K562 (cell line): Measurements from ENCODE around the gene ADIPOR1. TPM values are rescaled to one million over a fixed set of nuclear protein-coding genes. Genes with fewer than 3 reads are reported as not detected.
A peak's percentile ranks its signal among the peaks of the same experiment; 100 is the strongest.

Source experiments
- CBFB ChIP-seq: sonication (generic); formaldehyde crosslinking; IDR thresholded peaks from 2 replicates; pipeline ENCODE4 v1.4.0; 2020; ENCODE audit warnings: mild to moderate bottlenecking, missing genetic modification reagents
- DDX20 ChIP-seq: fragments of 450-650 bp; IDR thresholded peaks from 2 replicates; pipeline ENCODE4 v1.6.1; 2016; ENCODE audit warnings: missing genetic modification characterization, low read depth, mild to moderate bottlenecking, missing compliant biosample characterization, moderate library complexity
- EZH2 ChIP-seq: IDR thresholded peaks from 2 replicates; pipeline ENCODE4 v1.6.1; 2012; ENCODE audit warnings: low read depth, mild to moderate bottlenecking, inconsistent platforms, low read length, borderline replicate concordance
- HNRNPUL1 ChIP-seq: fragments of 200-400 bp; formaldehyde crosslinking; IDR thresholded peaks from 2 replicates; pipeline ENCODE4 v1.6.1; 2017; ENCODE audit warnings: low read length
- NCOA2 ChIP-seq, 2 experiments: fragments of 450-650 bp; IDR thresholded peaks; 2 replicates each; pipeline ENCODE4 v1.6.1; 2018; ENCODE audit warnings: mild to moderate bottlenecking in 2 of 2, moderate library complexity in 1 of 2; ENCODE audit not compliant: partially characterized antibody in 2 of 2
- NR2F6 ChIP-seq: fragments of 450-650 bp; formaldehyde crosslinking; IDR thresholded peaks from 2 replicates; pipeline ENCODE4 v1.4.0; 2020; ENCODE audit warnings: mild to moderate bottlenecking
- NR3C1 ChIP-seq: sonication (generic); formaldehyde crosslinking; IDR thresholded peaks from 2 replicates; pipeline ENCODE4 v1.8.1; 2022; ENCODE audit warnings: missing genetic modification reagents
- RBM17 ChIP-seq: fragments of 200-400 bp; formaldehyde crosslinking; IDR thresholded peaks from 2 replicates; pipeline ENCODE4 v1.6.1; 2017; ENCODE audit warnings: low read depth, mild to moderate bottlenecking, low read length, borderline replicate concordance
- RFX7 ChIP-seq: fragments of 250-450 bp; sonication (Bioruptor Pico); IDR thresholded peaks from 2 replicates; pipeline ENCODE4 v1.5.1; 2021; ENCODE audit warnings: mild to moderate bottlenecking
- RNF2 ChIP-seq: sonication (generic); IDR thresholded peaks from 2 replicates; pipeline ENCODE4 v1.6.1; 2016
- SNIP1 ChIP-seq: fragments of 450-650 bp; IDR thresholded peaks from 2 replicates; pipeline ENCODE4 v1.7.1; 2017; ENCODE audit warnings: low read depth, mild to moderate bottlenecking
- TAL1 ChIP-seq: fragments of 450-650 bp; IDR thresholded peaks from 2 replicates; pipeline ENCODE4 v1.6.1; 2016; ENCODE audit warnings: mild to moderate bottlenecking
- XRCC4 ChIP-seq: IDR thresholded peaks from one replicate; pipeline ENCODE4 v1.6.1; 2011; ENCODE audit not compliant: insufficient read depth, insufficient read length; ENCODE audit errors: extremely low read depth
- ZNF124 ChIP-seq: sonication (generic); formaldehyde crosslinking; IDR thresholded peaks from 2 replicates; pipeline ENCODE4 v1.8.1; 2022; ENCODE audit warnings: missing genetic modification reagents
- ZNF24 ChIP-seq: fragments of 450-650 bp; IDR thresholded peaks from 2 replicates; pipeline ENCODE4 v1.6.1; 2016
- ZNF583 ChIP-seq: fragments of 250-450 bp; sonication (Bioruptor Pico); IDR thresholded peaks from 2 replicates; pipeline ENCODE4 v1.4.0; 2020
- polyA plus RNA-seq, 8 experiments: library from polyadenylated mRNA; depleted of rRNA in 4 of 8; stranded (reverse) in 5 of 8; unstranded in 3 of 8; fragments of >200 nt; fragmentation: Nextera tagmentation in 2 of 8; fragmentation: Illumina TruSeq in 1 of 8; extraction: Ambion mirVana in 2 of 8; extraction: Trizol in 1 of 8; gene quantifications; 2 replicates each; pipeline versions ENCODE4 v1.2.1 to v1.2.3, GENCODE V29; 2011 to 2014; ENCODE audit warnings: inconsistent platforms in 1 of 8, missing spikeins in 1 of 8
- total RNA-seq, 7 experiments: library from RNA; depleted of rRNA in 6 of 7; stranded (reverse); fragments of >200 nt in 6 of 7; fragmentation: Illumina TruSeq in 2 of 7; extraction: Trizol in 2 of 7; gene quantifications; 2 replicates each; pipeline versions ENCODE4 v1.2.1 to v1.2.3, GENCODE V29; 2011 to 2021; ENCODE audit warnings: low replicate concordance in 1 of 7
- TF ChIP-seq, protein P1 (sequence below): fragments of 200-800 bp; sonication (Bioruptor generic); IDR thresholded peaks from 2 replicates; pipeline ENCODE4 v1.6.1; 2017; ENCODE audit warnings: missing genetic modification characterization, missing compliant biosample characterization
- TF ChIP-seq, protein P2 (sequence below): sonication (generic); formaldehyde crosslinking; IDR thresholded peaks from 2 replicates; pipeline ENCODE4 v1.8.1; 2023; ENCODE audit warnings: mild to moderate bottlenecking, missing genetic modification reagents
- TF ChIP-seq, protein P3 (sequence below): fragments of 450-650 bp; IDR thresholded peaks from 2 replicates; pipeline ENCODE4 v1.6.1; 2016; ENCODE audit warnings: low read depth

The ADIPOR1 gene
- total and polyA plus RNA-seq, 9 of the 15 experiments (the other 6 are each of a cell fraction or from before 2014, with no cell fraction given): 29.0 to 217 (median 100) TPM

DNA sequence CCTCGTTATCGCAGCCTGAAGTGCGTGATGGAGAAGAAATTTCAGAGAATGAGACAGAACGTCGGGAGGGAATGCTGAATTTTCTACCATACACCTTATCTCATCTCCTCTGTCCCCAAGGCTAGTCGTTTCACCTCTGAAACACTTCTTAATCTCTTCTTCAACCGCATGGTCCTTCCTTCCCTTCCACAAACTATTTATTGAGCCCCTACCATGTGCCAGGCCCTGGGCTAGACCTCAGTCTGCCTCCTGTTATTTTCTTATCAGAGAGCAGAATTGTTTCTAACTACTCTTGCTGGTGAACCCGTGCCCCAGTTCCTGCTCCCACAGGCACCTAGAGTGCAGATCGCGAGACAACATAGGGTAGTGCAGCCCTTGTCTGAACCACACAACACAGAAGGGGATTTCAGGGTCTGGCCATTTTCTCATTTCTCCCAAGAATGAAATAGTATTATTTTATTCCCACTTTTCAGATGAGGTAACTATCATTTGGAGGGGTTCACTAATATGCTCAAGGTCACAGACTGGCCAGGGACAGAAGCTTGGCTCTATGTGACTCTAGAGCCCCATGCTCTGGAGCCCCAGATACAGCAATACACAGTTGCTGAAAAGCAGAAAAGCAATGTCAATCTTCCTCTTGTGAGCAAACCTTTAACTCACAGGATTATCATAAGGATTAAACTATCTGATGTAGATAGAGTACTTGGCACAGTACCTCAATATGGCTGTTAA is 598 bp upstream of the ADIPOR1 start (continued):
- TF ChIP-seq RNF2 (no peak), SNIP1 (no peak), DDX20 (tag) (no peak), HNRNPUL1 (no peak), ZNF583 (CRISPR knock-in tag) (no peak), XRCC4 (no peak), NR3C1 (CRISPR knock-in tag) (no peak), RBM17 (no peak), RFX7 (CRISPR knock-in tag) (no peak), CBFB (CRISPR knock-in tag) (no peak), EZH2 (no peak), ZNF24 (no peak), NCOA2 (IDR thresholded peaks at IDR 0.05; ENCODE audit: partially characterized antibody in 2 of 2) (no peak), ZNF124 (CRISPR knock-in tag) (no peak), TAL1 (no peak), NR2F6 (CRISPR knock-in tag) (no peak)
- TF ChIP-seq, protein P1, sequence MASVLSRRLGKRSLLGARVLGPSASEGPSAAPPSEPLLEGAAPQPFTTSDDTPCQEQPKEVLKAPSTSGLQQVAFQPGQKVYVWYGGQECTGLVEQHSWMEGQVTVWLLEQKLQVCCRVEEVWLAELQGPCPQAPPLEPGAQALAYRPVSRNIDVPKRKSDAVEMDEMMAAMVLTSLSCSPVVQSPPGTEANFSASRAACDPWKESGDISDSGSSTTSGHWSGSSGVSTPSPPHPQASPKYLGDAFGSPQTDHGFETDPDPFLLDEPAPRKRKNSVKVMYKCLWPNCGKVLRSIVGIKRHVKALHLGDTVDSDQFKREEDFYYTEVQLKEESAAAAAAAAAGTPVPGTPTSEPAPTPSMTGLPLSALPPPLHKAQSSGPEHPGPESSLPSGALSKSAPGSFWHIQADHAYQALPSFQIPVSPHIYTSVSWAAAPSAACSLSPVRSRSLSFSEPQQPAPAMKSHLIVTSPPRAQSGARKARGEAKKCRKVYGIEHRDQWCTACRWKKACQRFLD (CRISPR knock-in tag): 0 out of 2 replicates have a peak, but pooled peaks have one; percentile 3
- TF ChIP-seq, protein P2, sequence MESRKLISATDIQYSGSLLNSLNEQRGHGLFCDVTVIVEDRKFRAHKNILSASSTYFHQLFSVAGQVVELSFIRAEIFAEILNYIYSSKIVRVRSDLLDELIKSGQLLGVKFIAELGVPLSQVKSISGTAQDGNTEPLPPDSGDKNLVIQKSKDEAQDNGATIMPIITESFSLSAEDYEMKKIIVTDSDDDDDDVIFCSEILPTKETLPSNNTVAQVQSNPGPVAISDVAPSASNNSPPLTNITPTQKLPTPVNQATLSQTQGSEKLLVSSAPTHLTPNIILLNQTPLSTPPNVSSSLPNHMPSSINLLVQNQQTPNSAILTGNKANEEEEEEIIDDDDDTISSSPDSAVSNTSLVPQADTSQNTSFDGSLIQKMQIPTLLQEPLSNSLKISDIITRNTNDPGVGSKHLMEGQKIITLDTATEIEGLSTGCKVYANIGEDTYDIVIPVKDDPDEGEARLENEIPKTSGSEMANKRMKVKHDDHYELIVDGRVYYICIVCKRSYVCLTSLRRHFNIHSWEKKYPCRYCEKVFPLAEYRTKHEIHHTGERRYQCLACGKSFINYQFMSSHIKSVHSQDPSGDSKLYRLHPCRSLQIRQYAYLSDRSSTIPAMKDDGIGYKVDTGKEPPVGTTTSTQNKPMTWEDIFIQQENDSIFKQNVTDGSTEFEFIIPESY: no peak
- TF ChIP-seq, protein P3, sequence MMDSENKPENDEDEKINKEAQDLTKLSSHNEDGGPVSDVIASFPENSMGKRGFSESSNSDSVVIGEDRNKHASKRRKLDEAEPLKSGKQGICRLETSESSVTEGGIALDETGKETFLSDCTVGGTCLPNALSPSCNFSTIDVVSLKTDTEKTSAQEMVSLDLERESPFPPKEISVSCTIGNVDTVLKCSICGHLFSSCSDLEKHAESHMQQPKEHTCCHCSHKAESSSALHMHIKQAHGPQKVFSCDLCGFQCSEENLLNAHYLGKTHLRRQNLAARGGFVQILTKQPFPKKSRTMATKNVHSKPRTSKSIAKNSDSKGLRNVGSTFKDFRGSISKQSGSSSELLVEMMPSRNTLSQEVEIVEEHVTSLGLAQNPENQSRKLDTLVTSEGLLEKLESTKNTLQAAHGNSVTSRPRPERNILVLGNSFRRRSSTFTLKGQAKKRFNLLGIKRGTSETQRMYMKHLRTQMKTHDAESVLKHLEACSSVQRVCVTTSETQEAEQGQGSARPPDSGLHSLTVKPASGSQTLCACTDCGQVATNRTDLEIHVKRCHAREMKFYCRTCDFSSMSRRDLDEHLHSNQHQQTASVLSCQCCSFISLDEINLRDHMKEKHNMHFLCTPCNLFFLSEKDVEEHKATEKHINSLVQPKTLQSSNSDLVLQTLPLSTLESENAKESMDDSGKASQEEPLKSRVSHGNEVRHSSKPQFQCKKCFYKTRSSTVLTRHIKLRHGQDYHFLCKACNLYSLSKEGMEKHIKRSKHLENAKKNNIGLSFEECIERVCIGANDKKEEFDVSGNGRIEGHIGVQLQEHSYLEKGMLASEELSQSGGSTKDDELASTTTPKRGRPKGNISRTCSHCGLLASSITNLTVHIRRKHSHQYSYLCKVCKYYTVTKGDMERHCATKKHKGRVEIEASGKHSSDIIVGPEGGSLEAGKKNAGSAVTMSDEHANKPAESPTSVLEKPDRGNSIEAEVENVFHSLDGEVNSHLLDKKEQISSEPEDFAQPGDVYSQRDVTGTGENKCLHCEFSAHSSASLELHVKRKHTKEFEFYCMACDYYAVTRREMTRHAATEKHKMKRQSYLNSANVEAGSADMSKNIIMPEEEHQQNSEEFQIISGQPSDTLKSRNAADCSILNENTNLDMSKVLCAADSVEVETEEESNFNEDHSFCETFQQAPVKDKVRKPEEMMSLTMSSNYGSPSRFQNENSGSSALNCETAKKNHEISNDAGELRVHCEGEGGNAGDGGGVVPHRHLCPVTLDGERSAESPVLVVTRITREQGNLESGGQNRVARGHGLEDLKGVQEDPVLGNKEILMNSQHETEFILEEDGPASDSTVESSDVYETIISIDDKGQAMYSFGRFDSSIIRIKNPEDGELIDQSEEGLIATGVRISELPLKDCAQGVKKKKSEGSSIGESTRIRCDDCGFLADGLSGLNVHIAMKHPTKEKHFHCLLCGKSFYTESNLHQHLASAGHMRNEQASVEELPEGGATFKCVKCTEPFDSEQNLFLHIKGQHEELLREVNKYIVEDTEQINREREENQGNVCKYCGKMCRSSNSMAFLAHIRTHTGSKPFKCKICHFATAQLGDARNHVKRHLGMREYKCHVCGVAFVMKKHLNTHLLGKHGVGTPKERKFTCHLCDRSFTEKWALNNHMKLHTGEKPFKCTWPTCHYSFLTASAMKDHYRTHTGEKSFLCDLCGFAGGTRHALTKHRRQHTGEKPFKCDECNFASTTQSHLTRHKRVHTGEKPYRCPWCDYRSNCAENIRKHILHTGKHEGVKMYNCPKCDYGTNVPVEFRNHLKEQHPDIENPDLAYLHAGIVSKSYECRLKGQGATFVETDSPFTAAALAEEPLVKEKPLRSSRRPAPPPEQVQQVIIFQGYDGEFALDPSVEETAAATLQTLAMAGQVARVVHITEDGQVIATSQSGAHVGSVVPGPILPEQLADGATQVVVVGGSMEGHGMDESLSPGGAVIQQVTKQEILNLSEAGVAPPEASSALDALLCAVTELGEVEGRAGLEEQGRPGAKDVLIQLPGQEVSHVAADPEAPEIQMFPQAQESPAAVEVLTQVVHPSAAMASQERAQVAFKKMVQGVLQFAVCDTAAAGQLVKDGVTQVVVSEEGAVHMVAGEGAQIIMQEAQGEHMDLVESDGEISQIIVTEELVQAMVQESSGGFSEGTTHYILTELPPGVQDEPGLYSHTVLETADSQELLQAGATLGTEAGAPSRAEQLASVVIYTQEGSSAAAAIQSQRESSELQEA: no peak
